Liver (tissue), 3 donors: Measurements from ENCODE around the gene CSF3R.

ENCODE experiments used
- CTCF ChIP-seq: fragments of 150-350 bp; IDR thresholded peaks from 2 replicates; pipeline ENCODE4 v1.5.1; 2017; ENCODE audit warnings: improper control_type of control experiment, low read depth, low read length; ENCODE audit not compliant: missing input control
- EGR1 ChIP-seq, 2 donors: IDR thresholded peaks; 2 replicates each; pipeline ENCODE4 v1.6.1; 2016 to 2018; ENCODE audit warnings: antibody characterized with exemption in 2 of 2, low read depth in 2 of 2
- MAX ChIP-seq: IDR thresholded peaks from 2 replicates; pipeline ENCODE4 v1.6.1; 2016; ENCODE audit warnings: antibody characterized with exemption
- RAD21 ChIP-seq, 2 donors: IDR thresholded peaks; 2 replicates each; pipeline ENCODE4 v1.6.1; 2016; ENCODE audit warnings: antibody characterized with exemption in 2 of 2, mild to moderate bottlenecking in 2 of 2
- REST ChIP-seq: IDR thresholded peaks from 2 replicates; pipeline ENCODE4 v1.6.1; 2016; ENCODE audit warnings: antibody characterized with exemption, mild to moderate bottlenecking
- SP1 ChIP-seq: IDR thresholded peaks from 2 replicates; pipeline ENCODE4 v1.6.1; 2018; ENCODE audit warnings: antibody characterized with exemption, mild to moderate bottlenecking
- TAF1 ChIP-seq: conservative IDR thresholded peaks from 2 replicates; pipeline ENCODE4 v1.6.1; 2016; ENCODE audit warnings: antibody characterized with exemption, mild to moderate bottlenecking
- YY1 ChIP-seq: IDR thresholded peaks from 2 replicates; pipeline ENCODE4 v1.6.1; 2016; ENCODE audit warnings: antibody characterized with exemption, mild to moderate bottlenecking
- donor health status: healthy.
- donor health status: healthy.

- TF ChIP-seq CTCF (no peak), RAD21 (IDR thresholded peaks at IDR 0.05) (no peak), REST (no peak), SP1 (no peak), TAF1 (no peak), EGR1 (IDR thresholded peaks at IDR 0.05; ENCODE audit: low read depth in 2 of 2) (no peak), MAX (no peak), YY1 (no peak)
Observed at GRCh38 chr1:36440044-36440443, 42.7 kb downstream of the CSF3R start.
